AG04449 (cell line): ENCODE measurements around the gene SIPA1.

Experiments used
- CTCF ChIA-PET: fragments of 350-600 bp; formaldehyde crosslinking; extraction: SDS; loops from one replicate; lab custom pipeline; 2021; ENCODE audit warnings: antibody characterized with exemption; lab: Yijun Ruan, JAX
- POLR2A ChIA-PET: fragments of 400-600, 350-600 bp; formaldehyde crosslinking; extraction: SDS; loops from one replicate; lab custom pipeline; 2020; ENCODE audit warnings: antibody characterized with exemption, inconsistent platforms; lab: Yijun Ruan, JAX
- DNase-seq: peaks from one replicate; pipeline ENCODE4 v3.0.0-alpha.2; 2010; ENCODE audit warnings: low read depth, low spot score
- H3K4me3 ChIP-seq: 2 replicates; pipeline ENCODE4 v1.5.1; 2011; ENCODE audit warnings: low read depth, mild to moderate bottlenecking, control low read depth, low read length
- TF ChIP-seq, protein P1 (sequence below): IDR thresholded peaks from one replicate; pipeline ENCODE4 v1.5.1; 2011; ENCODE audit warnings: mild to moderate bottlenecking, moderate library complexity, low read length, control low read depth, inconsistent platforms; ENCODE audit not compliant: insufficient read depth; ENCODE audit errors: missing control alignments

SIPA1 gene

DNA sequence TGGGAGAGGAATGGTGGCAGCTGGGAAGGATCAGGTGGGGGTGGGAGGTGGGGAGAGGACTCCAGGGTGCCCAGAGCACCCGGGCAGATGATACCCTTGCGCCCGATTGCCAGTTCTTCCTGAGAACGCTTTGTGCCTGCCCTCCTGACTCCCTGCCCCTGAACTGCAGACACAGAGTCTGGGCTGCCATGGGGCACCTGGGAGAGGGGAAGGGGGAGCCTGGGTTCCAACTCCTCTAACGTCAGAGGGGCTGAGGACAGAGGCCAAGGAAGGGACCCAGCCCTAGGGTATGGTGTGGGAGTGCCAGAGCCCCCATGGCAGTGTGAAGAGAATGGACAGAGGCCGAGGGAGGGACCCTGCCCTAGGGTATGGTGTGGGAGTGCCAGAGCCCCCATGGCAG is 41.4 kb upstream of the SIPA1 start:
- TF ChIP-seq, protein P1, sequence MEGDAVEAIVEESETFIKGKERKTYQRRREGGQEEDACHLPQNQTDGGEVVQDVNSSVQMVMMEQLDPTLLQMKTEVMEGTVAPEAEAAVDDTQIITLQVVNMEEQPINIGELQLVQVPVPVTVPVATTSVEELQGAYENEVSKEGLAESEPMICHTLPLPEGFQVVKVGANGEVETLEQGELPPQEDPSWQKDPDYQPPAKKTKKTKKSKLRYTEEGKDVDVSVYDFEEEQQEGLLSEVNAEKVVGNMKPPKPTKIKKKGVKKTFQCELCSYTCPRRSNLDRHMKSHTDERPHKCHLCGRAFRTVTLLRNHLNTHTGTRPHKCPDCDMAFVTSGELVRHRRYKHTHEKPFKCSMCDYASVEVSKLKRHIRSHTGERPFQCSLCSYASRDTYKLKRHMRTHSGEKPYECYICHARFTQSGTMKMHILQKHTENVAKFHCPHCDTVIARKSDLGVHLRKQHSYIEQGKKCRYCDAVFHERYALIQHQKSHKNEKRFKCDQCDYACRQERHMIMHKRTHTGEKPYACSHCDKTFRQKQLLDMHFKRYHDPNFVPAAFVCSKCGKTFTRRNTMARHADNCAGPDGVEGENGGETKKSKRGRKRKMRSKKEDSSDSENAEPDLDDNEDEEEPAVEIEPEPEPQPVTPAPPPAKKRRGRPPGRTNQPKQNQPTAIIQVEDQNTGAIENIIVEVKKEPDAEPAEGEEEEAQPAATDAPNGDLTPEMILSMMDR: no peak
- DNase-seq: no peak
- ChIA-PET CTCF (interaction anchor here (1.3 to 10.6 kb wide), 4 partner anchors 9 to 56 kb away, joined by 4 to 182 read pairs (median 70); partner anchors contain the start of genes MAP3K11 and PCNX3), POLR2A (interaction anchor here (0.9 to 1.4 kb wide), 3 partner anchors 8 to 56 kb away, joined by 3 to 6 read pairs (median 5); no protein-coding TSS in a partner anchor)
- no peak overlapping the region for H3K4me3 ChIP-seq

DNA sequence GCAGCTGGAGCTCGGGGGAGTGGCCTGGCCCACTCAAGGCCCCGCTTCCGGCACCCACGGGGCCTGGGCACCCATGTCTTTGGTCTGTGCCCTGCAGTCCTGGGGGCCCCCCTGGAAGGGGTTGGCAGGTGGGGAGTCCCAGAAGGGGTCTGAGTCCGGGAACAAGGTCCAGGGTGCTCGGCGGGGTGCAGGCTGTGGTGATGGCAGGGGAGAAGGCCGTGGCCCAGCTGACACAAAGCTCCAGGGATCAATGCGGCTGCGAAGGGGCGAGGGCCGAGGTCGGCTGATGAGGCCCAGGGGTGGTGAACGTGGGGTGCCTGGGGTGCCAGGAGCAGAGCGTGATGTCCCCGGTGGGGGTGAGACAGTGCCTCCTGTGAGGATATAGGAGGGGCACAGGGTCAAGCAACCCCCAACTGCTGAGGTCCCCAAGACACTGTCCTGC is 39.6 kb upstream of the SIPA1 start:
- no peak overlapping the region for H3K4me3 ChIP-seq
- CTCF ChIA-PET: interaction anchor here (1.0 to 1.2 kb wide), 2 partner anchors 9 to 25 kb away, joined by 4 read pairs; no protein-coding TSS in a partner anchor
- POLR2A ChIA-PET: interaction anchor here (1.0 to 1.3 kb wide), 2 partner anchors 13 to 17 kb away, joined by 3 read pairs; partner anchors contain the start of gene PCNX3
- no peak for DNase-seq
- TF ChIP-seq, protein P1: no peak

DNA sequence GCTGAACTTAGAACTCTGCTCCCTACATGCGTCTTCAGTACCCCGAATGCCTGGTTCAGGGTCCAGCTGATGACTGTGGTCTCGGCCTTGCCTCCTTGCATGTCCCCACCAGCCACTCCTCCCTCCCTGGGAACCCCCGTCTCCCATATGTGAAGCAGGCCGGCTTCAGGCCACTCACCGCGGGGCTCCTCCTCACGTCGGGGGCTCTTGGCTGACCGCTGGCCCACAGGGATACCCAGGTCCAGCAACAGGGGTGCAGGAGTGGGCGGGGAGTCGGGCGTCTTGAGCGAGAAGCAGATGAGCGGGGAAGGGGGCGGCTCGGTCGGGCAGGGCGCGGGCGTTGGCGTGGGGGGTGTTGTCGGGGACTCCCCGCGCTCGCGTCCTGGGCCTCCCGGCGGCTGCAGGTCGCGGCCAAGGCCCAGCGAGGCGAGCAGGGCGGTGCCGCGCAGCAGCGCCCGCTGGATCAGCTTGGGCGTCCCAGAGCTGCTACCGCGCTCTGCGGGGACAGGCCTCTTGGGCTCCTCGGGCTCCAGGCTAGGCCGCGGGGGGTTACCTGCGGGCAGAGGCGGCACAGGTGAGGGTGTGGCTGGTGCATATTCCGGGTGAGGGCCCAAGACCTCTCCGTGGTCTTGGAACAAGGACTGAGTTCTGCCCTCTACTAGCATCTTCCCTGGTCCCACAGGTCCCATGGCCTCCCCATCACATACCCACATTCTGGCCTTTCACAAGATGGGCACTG is 38.5 kb upstream of the SIPA1 start:
- TF ChIP-seq, protein P1: no peak
- DNase-seq: no peak
- ChIA-PET POLR2A (interaction anchor here (1.0 to 1.5 kb wide), 2 partner anchors 13 to 14 kb away, joined by 3 to 5 read pairs; no protein-coding TSS in a partner anchor), CTCF (interaction anchor here (1.2 to 1.5 kb wide), 2 partner anchors 10 to 26 kb away, joined by 3 to 4 read pairs; no protein-coding TSS in a partner anchor)
- no peak overlapping the region for H3K4me3 ChIP-seq

DNA sequence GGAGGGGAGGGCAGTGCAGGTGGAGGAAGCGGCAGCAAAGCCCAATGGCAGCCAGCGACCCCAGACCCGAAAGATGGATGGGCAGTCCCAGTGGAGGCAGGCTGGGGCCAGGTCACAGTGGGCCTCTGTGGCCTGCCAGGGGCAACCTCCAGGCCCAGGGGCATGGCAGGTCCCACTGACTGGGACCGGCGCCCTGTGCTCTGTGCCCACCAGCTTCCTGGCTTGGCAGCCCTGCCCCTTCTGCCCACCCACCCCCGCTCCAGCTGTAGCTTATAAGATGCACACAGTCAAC is 38.0 kb upstream of the SIPA1 start:
- no peak for DNase-seq
- ChIA-PET POLR2A (interaction anchor here (1.5 kb wide), 1 partner anchor 13 kb away, joined by 5 read pairs; no protein-coding TSS in a partner anchor), CTCF (interaction anchor here (1.5 kb wide), 1 partner anchor 10 kb away, joined by 3 read pairs; no protein-coding TSS in a partner anchor)
- TF ChIP-seq, protein P1: no peak
- H3K4me3 ChIP-seq: no peak overlapping the region

DNA sequence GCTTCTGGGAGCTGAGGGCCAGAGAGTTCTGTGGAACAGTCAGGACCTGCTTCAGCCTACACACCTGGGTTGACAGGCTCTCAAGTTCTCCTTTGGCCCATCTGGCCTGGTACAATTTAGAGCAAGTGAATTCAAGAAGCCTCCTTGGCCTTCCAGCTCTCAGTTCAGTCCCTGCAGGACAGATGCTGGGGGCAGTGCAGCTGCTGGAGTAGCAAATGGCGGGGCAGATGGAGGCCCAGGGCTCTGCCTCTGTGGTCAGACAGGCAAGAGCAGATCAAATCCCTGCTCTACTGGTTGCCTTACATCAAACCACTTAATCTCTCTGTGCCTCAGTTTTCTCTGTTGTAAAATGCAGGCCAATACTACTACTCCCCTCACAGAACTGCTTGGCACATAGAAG is 33.6 kb upstream of the SIPA1 start:
- no peak overlapping the region for H3K4me3 ChIP-seq
- no peak for DNase-seq
- TF ChIP-seq, protein P1: no peak
- POLR2A ChIA-PET: interaction anchor here (1.4 to 1.5 kb wide), 2 partner anchors 8 to 11 kb away, joined by 5 to 6 read pairs; partner anchors contain the start of gene KCNK7
- CTCF ChIA-PET: interaction anchor here (0.7 to 14.3 kb wide), 5 partner anchors 8 to 27 kb away, joined by 3 to 134 read pairs (median 3); partner anchors contain the start of gene KCNK7
